ENCODE measurements around the gene GRK4. TPM values are rescaled to one million over a fixed set of nuclear protein-coding genes. Genes with fewer than 3 reads are reported as not detected.
"Not testable (repeated sequence)": the region's sequence is repeated elsewhere in the genome, so short reads cannot be mapped to it uniquely, and the experiment has no call there.

GRK4 gene
- total RNA-seq, 1 donor from 2014 or later = 7.7 TPM

DNA sequence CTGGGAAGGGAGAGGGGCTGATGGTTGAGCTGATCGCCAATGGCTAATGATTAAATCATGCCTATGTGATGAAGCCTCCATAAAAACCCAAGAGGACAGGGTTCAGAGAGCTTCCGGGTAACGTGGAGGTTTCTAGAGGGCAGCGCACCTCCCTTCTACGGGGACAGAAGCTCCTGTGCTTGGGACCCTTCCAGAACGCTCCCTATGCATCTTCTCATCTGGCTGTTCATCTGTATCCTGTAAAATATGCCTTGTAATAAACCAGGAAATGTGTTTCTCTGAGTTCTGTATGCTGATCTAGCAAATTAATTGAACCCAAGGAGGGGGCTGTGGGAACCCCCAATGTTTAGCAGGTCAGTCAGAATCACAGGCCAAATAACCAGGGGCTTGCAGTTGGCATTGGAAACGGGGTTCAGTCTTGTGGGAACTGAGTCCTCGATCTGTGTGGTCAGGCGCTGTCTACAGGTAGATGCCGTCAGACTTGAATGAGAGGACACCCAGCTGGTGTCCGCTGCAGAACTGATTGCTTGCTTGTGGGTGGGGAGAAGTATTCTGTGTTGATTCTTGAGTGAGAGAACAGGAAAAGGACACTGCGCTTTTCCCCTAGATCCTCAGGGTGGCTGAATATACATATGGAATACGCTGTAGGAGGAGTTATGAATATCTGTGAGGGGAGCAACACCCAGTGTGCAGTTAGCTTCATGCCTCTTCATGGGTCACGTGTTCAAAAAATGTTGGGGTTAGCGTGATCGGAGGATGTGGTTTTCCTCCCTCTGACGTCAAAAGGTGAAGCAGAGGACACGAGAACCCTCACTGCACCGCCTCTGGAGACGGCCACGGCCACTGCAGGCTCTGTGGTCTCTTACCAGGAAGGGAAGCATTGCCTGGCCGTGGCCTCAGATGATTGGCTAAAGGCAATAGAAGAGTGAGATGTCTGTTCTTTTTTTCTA lies 81.8 kb downstream of the GRK4 start:
- intact Hi-C loops (cut with DNase I) = no loop called here
- DNase-seq (ENCODE audit: missing footprints) (peak; percentile 89), ATAC-seq (no peak)

DNA sequence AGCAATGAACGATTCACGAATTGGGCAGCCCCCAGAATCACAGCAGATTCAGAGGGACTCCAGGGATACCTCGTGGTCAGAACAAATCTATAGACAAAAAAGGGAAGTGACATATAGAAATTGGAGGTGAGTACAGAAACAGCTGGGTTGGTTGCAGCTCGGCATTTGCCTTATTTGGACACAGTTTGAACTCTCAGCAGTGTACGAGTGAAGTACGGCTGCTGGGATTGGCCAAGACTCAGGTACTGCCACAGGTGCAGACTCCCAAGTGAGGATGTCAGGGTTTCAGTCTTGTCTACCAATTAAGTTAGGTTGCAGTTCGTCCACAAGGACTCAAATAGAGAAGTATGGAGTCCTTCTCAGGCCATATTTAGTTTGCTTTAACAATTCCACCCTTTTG lies 82.8 kb downstream of the GRK4 start:
- ATAC-seq (no peak), DNase-seq (ENCODE audit: missing footprints) (no peak)
- intact Hi-C loops (cut with DNase I) = no loop called here

DNA sequence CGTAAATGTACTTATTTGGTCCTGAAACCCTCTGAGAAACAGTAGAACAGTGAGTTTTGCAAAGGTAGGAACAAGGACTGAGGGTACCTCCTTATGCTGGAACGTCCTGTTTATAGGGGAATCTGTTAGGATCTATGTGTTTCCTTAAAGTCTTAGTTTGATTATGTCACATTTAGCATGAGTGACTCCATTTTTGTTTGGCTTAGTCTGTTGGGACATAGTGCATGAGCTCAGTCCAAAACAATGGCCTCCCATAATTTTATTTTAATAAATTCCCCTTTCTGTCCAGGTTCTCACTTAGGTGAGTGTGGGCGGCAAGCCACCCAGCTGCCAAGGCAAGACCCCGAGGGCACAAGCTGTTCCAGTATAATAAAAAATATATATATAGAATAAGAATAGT lies 83.3 kb downstream of the GRK4 start:
- intact Hi-C loops (cut with DNase I) = no loop called here
- ATAC-seq (no peak), DNase-seq (ENCODE audit: missing footprints) (no peak)

DNA sequence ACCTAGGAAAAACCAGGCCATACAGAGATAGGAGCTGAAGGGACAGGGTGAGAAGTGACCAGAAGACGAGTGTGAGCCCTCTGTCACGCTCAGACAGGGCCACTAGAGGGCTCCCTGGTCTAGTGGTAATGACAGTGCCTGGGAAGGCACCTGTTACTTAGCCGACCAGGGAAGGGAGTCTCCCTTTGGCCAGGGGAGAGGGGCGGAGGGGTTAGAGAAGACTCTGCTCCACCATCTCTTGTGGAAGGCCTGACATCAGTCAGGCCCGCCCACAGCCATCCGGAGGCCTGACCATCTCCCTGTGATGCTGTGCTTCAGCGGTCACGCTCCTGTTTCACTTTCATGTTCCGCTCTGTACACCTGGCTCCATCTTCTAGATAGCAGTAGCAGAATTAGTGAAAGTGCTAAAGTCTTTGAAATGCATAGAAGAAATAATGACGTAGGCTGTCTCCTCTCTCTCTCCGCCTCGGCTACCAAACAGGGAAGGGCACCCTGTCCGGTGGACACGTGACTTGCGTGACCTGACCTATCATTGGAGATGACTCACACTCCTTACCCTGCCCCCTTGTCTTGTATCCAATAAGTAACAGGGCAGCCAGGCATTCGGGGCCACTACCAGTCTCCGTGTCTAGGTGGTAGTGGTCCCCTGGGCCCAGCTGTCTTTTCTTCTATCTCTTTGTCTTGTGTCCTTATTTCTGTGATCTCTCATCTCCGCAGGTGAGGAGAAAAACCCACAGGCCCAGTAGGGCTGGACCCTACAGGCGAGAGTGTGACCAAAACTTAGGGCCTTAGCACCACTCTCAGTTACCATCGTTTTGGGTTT lies 84.3 kb downstream of the GRK4 start:
- DNase-seq (ENCODE audit: missing footprints) (peak; percentile 77), ATAC-seq (no peak)
- intact Hi-C loops (cut with DNase I) = no loop called here

DNA sequence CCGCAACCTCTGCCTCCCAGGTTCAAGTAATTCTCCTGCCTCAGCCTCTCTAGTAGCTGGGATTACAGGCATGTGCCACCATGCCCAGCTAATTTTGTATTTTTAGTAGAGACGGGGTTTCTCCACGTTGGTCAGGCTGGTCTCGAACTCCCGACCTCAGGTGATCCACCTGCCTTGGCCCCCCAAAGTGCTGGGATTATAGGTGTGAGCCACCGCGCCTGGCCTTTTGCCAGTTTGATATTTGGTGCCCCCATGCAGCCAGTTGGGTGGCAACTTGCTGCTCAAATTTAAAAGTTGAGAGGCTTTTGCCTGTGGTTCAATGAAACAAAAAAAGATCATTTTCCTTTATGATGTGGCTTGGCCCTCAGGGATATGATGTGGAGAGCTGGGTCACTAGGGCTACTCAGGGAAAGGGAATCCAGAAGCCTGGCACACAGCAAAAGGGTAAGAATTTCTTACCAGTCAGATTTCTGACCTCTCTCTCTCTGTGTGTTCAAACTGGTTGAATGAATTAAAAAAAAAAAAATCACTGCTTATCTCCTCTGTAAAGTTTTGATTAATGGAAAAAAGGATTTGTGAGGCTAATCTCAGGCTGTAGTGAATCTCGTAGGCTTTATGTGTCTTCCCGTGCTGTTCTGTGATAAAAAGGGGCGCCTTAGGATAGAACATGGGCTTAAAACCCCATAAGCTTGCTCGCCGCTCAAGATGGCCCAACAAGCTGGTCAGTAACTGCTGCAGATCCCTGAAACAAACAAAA lies 87.9 kb downstream of the GRK4 start:
- ATAC-seq; DNase-seq (ENCODE audit: missing footprints); intact Hi-C loops (cut with DNase I): not testable (repeated sequence)

DNA sequence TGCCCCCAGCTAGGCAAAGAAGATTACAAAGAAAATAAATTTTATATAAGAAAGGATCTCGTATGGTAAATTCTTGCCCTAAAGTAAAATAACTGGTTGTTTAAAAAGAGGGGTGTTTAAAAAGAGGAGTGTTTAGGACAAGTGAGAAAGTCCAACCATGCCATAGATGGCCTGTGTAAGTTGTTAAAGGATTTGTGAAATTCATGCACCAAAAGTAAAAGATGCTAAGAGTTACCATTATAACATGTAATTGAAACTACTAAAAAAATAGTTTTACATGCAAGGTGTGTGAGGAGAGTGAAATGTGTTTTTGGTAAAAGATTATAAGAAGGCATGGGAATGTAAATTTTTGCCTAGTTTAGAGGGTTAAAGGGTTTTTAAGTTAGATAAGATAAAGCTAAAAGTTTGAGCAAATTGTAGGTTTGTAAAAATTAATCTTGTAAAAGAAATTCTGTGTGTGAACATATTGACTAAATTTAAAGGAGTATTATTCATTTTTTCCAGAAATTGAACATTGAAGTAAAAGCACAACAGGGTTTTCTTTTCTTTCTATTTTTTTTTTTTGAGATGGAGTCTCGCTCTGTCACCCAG lies 90.9 kb downstream of the GRK4 start:
- ATAC-seq = no peak
- intact Hi-C loops (cut with DNase I) = no loop called here
- no peak for DNase-seq (ENCODE audit: missing footprints)

DNA sequence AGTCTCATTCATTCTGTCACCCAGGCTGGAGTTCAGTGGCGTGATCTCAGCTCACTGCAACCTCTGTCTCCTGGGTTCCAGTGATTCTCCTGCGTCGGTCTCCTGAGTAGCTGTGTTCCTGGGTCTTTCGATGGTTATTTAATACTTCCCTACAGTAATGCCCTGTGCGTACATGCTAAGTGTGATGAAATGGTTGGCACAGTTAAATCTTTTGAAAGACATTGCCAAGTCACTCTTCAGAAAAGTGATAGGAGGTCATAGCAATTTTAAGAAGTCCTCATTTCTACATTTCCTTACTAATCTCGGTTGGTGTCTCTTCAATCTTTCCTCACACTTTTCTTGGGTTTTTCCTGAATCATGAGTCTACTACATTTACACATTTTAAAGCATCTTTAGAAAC lies 96.6 kb downstream of the GRK4 start:
- no peak for ATAC-seq
- DNase-seq (ENCODE audit: missing footprints) = no peak
- intact Hi-C loops (cut with DNase I) = no loop called here

DNA sequence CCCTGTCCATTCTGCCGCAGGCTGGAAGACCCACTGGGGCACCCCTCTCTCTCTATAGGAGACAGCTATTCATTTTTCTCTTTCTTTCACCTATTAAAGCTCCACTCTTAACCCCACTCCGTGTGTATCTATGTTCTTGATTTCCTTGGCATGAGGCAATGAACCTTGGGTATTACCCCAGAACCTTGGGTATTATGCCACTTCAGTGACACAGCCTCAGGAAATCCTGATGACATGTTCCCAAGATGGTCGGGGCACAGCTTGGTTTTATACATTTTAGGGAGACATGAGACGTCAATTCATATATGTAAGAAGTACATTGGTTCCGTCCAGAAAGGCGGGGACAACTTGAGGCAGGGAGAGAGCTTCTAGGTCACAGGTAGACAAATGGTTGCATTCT lies 97.6 kb downstream of the GRK4 start:
- ATAC-seq = no peak
- DNase-seq (ENCODE audit: missing footprints) = no peak
- intact Hi-C loops (cut with DNase I) = no loop called here

DNA sequence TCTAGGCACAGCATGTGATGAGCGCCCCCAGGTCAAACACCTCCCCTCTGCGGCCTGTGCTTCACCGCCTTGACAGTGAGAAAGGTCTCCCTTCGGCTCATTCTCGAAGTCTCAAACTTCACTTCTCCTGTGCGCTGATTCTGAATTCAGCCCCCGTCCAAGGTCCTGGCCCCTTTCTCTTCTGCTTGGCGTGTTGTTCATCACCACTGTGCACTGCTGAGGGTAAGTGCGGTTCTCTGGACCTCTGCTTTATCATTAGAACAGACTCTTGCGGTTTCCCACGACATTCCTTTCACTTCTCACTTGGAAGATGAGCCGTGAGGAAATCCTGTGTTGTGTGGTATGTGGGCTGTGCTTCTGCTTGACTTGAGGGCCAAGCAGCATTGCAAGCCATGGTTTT lies 99.1 kb downstream of the GRK4 start:
- intact Hi-C loops (cut with DNase I) = no loop called here
- DNase-seq (ENCODE audit: missing footprints) (no peak), ATAC-seq (no peak)

DNA sequence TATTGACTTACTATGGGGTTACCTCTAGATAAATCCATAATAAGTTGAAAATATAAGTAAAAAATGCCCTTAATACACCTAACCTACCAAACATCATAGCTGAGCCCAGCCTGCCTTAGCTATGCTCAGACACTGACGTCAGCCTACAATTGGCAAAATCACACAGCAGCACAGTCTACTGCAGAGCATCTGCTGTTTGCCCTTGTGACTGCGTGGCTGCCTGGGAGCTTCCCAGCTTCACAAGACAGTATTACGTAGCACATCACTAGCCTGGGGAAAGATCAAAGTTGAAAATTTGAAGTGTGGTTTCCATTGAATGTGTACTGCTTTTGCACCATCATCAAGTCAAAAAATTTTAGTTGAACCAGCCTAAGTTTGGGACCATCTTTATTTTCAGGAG lies 102.2 kb downstream of the GRK4 start:
- intact Hi-C loops (cut with DNase I) = no loop called here
- DNase-seq (ENCODE audit: missing footprints) (no peak), ATAC-seq (no peak)

DNA sequence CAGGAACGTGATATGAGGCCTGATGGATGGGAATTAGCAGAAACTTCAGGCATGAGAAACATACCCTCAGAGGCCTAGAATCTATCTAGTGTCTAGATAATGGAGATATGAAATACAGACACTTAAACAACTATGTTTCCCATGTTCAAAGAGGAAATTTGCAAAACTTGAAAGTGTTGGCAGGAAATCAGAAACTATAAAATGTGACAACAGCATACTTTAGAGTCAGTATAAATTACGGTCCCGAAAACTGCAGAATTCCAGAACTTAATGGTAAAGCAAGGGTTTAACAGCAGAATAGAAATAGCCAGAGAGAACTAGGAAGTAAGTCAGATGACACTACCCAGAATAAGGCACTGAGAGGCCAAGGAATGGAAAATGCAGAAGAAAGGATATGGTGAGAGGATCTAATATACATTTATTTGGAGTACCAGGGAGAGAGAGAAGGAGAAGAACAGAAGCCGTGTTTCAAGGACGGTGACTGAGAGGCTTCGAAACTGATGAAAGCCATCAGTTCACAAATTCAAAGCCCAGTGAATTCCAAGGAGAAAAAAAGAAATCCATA lies 103.5 kb downstream of the GRK4 start:
- DNase-seq (ENCODE audit: missing footprints) = no peak
- intact Hi-C loops (cut with DNase I) = no loop called here
- no peak for ATAC-seq

DNA sequence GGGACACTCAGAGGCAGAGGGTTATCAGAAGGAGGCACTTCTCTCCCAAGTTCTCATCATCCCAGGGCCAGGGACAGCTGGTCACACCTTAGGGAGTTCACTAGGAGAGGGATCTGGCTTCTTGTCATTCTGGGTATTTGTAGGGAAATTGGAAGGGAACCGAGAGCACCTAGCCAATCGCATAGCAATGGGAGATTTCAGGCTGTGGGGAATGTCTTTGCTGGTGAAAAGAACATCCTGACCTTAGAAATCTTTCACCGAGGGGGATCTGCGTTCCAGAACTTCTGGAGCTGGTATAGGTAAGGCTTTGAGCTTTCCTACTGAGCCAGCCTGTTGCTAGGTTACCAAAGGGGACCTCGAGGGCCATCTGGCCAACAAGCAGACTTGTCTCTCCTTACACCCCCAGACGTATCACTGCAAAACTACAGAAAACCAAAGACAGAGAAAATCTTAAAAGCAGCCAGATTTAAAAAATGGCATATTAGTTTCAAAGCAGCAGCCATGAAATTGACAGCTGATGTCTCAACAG lies 104.2 kb downstream of the GRK4 start:
- ATAC-seq (no peak), DNase-seq (ENCODE audit: missing footprints) (no peak)
- intact Hi-C loops (cut with DNase I) = no loop called here

DNA sequence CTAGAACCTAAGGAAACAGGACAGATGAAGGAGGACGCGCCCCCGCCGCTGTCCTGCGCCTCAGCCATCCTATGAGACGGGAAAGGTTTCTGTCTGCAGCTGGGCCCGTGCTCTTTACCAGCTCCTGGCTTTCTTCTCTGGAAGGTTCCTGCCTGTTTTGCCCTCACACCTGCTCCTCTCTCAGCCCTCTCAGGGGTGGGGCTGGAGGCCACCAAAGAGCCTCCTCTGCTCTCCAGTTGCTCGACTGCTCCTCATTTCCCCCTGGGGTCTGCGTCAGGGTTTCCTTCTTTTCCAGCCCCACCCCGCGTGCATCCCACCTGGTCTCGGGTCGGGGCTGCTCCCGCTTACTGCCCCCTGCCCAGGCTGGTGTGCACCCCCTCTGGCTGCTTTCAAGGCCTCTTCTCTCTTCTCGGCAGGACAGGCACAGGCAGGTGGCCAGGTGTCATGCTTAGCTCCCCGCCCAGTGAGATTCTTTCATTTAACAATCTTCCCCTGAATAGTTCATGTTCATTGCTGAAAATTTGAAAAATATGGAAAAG lies 106.4 kb downstream of the GRK4 start:
- no peak for DNase-seq (ENCODE audit: missing footprints)
- intact Hi-C loops (cut with DNase I) = loop anchor here (10.0 kb wide), 1 partner anchor 535 kb away; the partner anchor contains the start of gene FAM193A
- ATAC-seq = no peak

DNA sequence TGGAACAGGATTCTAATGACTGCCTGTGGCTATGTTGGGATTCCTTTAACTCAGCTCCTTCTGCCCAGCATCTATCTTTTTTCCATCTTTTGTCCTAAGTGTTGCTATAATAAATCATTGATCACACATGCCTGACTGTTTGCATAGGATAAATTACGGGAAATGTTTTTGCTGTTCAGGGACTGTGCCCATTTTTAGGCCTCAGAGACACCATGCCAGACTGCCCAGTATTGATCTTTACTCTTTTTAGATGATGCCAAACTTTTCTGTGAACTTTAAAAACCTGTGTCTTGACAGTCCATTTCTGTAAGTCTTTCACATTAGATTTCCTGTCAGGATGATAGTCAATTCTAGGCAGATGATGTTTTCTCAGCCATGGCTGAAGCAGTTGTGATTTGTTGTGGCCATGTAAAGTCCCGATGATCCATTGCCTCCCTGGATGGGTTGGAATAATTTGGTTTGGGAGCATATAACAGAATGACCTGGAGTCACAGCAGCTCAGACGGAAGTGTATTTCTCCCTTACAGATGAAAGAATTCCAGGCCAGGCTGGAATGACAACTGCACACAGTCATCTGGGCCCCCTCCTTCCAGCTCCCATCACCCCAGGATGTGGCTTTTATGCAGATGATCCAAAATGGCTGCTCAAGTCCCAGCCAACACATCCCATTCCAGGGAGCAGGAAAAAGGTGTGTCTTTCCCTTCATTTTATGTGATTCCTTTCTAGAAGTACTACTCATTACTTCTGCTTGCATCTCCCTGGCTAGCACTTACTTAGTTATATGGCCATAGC lies 107.5 kb downstream of the GRK4 start:
- intact Hi-C loops (cut with DNase I) = loop anchor here (10.0 kb wide), 1 partner anchor 536 kb away; the partner anchor contains the start of gene FAM193A
- no peak for DNase-seq (ENCODE audit: missing footprints)
- ATAC-seq = no peak

DNA sequence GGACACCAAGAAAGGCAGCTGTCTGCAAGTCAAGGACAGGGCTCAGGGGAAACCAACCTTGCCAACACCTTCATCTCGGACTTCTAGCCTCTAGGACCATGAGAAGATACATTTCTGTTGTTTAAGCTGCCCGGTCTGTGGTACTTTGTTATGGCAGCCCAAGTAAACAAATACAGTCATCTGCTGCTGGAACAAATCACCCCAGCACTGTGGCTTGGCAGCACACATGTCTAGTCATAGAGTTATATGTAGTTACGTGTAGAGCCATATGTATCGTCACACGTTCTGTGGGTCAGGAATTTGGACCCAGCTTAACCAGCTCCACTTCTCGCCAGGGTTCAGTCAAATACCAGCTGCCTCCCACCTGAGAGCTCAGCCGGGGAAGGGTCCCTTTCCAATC lies 108.4 kb downstream of the GRK4 start:
- DNase-seq (ENCODE audit: missing footprints) = no peak
- no peak for ATAC-seq
- intact Hi-C loops (cut with DNase I) = loop anchor here (10.0 kb wide), 1 partner anchor 537 kb away; the partner anchor contains the start of gene FAM193A

DNA sequence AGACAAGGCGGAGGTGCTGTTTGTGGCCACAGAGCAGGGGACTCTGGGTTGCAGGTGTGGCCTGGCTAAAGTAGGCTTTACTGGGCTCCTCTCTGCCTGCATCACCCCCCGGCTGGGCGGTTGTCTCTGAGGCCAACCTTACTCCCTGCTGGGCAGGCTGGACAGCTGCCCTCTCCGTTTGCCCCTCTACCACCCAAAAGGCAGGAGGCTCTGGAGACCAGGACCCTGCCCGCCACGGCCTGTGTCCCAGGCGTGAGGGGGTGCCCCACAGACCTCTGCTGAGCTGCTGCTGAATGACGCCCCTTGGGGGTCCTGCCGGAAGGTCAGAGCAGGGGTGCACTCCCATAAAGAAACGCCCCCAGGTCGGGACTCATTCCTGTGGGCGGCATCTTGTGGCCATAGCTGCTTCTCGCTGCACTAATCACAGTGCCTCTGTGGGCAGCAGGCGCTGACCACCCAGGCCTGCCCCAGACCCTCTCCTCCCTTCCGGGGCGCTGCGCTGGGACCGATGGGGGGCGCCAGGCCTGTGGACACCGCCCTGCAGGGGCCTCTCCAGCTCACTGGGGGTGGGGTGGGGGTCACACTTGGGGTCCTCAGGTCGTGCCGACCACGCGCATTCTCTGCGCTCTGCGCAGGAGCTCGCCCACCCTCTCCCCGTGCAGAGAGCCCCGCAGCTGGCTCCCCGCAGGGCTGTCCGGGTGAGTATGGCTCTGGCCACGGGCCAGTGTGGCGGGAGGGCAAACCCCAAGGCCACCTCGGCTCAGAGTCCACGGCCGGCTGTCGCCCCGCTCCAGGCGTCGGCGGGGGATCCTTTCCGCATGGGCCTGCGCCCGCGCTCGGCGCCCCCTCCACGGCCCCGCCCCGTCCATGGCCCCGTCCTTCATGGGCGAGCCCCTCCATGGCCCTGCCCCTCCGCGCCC lies 110.0 kb downstream of the GRK4 start:
- ATAC-seq = no peak
- intact Hi-C loops (cut with DNase I) = loop anchor here (10.0 kb wide), 1 partner anchor 539 kb away; the partner anchor contains the start of gene FAM193A
- DNase-seq (ENCODE audit: missing footprints) = no peak

Data from Right ventricle myocardium inferior (tissue), 1 donor.